RCC 7860 (cell line): Measurements from ENCODE around the gene KLHL14.
"Not testable (repeated sequence)": the region's sequence is repeated elsewhere in the genome, so short reads cannot be mapped to it uniquely, and the experiment has no call there.

Experiments
- DNase-seq: peaks from one replicate; pipeline ENCODE4 v3.0.0-alpha.2; 2015; ENCODE audit warnings: low spot score
- FAIRE-seq: peaks from 2 replicates; lab custom pipeline; 2012; peaks lifted over from hg19 to GRCh38; lab: Jason Lieb, UNC

KLHL14 gene

DNA sequence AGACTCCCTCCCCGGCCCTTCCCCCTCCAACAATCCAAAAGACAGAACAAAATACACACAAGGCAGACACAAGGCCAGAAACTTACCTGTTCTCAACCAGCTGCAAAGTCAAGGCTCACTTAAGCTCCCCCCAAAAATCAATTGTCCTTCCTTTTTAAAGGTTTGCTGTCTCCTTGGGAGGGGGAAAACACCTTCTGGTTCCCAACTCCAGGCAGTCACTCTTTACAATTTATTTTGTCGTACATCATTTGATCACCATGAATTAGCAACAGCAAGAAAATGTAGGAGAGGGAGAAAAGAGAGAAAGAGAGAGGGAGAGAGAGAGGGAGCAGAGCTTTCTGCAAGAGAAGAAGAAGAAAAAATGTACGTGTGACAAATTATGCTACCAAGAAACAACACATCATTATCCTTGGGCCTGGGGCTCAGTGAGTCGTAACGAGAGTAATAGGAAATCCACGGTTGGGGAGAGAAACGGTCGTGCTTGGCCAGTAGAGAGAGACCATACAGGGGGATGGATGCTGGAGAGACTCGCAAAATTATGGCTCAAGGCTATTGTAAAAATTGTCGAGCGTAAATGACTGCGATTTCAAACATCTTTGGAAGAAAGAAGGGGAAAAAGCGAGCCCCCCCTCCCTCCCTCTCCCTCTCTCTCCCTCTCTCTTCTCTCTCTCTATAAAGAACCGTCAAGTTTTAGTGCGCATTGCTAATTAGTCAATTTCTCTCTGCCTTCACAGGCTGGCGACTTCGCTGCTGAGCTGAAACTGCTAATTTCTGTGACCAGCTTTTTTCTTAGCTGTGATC, at the start of gene KLHL14:
KLHL14 (minus strand) TSS at position 443 of the 801 bp plus-strand sequence. CDS start 2,432 bp downstream, outside the sequence.
- FAIRE-seq: peak; percentile 92
- peak; percentile 74 for DNase-seq

DNA sequence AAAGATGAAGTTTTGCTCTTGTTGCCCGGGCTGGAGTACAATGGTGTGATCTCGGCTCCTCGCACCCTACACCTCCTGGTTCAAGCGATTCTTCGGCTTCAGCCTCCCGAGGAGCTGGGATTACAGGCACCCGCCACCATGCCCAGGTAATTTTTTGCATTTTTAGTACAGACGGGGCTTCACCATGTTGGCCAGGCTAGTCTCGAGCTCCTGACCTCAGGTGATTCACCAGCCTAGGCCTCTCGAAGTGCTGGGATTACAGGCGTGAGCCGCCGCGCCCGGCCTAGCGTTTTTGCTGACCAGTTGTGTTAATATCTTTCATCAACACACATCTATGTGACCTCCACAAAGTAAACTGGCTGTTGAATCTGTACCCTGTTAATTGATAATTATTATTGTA, 49.4 kb upstream of the KLHL14 start:
- FAIRE-seq: no peak

DNA sequence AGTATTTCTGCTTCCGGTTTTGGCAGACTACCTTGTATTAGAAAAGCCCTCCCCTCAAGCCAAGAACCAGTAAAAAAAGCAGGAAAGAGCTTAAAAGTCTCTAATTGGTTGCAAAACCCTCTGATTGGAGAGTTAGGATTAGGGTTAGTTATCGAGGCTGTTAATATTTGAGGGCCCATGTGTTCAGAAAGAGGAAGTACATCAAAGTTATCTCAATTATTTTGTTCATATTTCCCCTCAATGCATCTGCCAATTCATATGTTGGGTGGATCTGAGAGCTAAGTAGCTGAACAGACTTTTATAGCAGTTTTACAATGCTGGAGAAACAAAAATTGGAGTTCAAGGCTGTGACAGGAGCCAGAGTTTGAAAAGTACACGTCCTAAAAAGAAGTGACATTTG, 43.1 kb upstream of the KLHL14 start:
- DNase-seq: no peak
- no peak for FAIRE-seq

More for the DNA sequence above, 49.4 kb upstream of the KLHL14 start:
- no peak for DNase-seq

GRCh38 chr18:32812342-32812741, 39.5 kb upstream of the KLHL14 start:
- FAIRE-seq (no peak), DNase-seq (no peak)

DNA sequence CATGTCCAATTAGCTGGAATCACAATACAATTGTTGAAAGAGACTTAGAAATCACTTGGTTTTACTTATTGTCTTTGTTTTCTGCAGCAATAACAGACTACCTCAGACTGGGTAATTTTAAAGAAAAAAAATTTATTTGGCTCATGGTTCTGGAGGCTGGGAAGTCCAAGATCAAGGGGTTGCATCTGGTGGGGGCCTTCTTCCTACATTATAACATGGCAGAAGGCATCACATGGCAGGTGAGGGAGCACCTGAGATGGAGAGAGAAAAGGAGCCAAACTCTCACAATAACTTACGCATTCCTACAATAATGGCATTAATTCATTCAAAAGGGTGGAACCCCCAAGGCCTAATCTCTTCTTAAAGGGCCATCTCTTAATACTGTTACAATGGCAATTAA, 37.5 kb upstream of the KLHL14 start:
- no peak for DNase-seq
- no peak for FAIRE-seq

DNA sequence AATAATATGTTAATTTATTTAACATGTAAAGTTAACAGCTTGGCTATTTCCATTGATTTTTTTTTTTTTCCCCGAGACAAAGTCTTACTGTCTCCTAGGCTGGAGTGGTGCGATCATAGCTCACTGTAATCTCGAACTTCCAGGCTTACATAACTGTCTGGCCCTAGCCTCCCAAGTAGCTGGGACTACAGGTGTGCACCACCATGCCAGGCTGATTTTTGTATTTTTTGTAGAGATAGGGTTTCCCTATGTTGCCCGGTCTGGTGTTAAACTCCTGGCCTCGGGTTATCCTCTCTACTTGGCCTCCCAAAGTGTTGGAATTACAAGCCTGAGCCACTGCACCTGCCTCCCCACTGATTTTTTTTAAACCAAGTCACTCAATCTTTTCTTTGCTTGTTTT, 32.5 kb upstream of the KLHL14 start:
- no peak for FAIRE-seq

DNA sequence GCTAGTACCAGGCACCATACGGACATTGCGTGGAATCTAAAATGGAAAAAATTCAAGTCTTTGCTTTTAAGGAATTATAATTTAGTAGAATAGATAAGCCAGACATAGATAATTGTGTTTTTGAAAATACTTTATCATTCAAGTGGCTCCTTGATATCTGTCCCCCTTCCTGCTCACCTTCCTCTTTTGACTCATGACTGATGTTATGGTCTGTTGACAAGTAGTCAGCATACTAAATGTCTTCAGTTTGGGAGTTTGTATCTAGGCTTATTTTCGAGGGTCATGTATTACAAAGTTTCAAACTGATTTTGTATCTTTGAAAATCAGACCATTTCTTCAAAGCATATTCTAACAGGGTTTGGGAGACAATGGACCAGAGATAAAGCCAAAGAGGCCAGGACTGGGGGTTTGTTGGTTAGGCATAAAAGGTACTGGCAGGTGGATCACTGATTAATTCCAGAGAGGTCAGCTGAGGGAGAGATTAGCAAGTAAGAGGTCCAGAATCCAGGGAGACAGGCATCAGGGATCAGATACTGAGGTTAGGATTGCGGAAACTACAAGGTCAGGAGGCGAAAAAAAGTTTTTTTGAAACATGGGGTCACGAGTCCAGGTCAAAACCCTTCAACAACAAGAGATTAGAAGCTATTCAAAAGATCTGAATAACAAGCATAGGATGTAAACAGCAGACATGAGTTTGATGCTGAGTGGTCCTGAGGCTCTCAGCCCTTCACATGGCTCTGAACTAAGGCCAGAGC, 31.5 kb upstream of the KLHL14 start:
- FAIRE-seq (peak; percentile 36), DNase-seq (no peak)

More for the DNA sequence above, 32.5 kb upstream of the KLHL14 start:
- no peak for DNase-seq

DNA sequence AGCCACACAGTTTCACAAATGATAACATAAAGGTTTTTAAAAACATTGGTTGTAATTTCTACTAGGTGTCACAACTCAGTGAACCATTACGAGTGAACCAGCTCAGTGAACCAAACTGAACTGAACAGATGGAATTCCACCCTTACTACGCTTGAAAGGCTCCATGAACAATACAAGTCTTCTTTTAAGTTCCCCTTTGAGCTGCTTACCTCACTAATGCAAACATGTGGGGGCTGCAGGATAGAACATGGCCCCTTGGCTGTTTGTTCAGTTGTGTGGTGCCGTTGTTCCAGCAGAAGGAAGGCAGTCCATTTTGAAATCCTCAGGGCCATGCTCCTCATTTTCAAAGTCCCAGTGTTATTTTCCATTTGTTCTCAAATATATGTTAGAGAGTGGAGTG, 30.7 kb upstream of the KLHL14 start:
- FAIRE-seq: peak; percentile 97
- peak; percentile 84 for DNase-seq

- peak; percentile 45 for DNase-seq
- FAIRE-seq: no peak
These were observed 30.0 kb upstream of the KLHL14 start for GRCh38 chr18:32802591-32803451.

GRCh38 chr18:32801228-32801627, 28.4 kb upstream of the KLHL14 start:
- peak; percentile 41 for DNase-seq
- peak; percentile 95 for FAIRE-seq

GRCh38 chr18:32798209-32798960, 25.6 kb upstream of the KLHL14 start:
- no peak for FAIRE-seq

DNA sequence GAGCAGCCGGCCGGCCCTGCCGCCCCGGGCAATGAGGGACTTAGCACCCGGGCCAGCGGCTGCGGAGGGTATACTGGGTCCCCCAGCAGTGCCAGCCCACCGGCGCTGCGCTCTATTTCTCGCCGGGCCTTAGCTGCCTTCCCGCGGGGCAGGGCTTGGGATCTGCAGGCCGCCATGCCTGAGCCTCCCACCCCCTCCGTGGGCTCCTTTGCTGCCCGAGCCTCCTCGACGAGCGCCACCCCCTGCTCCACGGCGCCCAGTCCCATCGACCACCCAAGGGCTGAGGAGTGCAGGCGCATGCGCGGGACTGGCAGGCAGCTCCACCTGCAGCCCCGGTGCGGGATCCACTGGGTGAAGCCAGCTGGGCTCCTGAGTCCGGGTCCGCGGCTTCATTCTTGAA, 21.8 kb upstream of the KLHL14 start:
- not testable (repeated sequence) for FAIRE-seq

More at GRCh38 chr18:32798209-32798960, 25.6 kb upstream of the KLHL14 start:
- no peak for DNase-seq

GRCh38 chr18:32779010-32779409, 6.2 kb upstream of the KLHL14 start:
- FAIRE-seq (no peak), DNase-seq (no peak)

More for the DNA sequence above, 21.8 kb upstream of the KLHL14 start:
- DNase-seq: not testable (repeated sequence)

- DNase-seq: peak; percentile 10
- FAIRE-seq: no peak
These were observed 4.2 kb upstream of the KLHL14 start for GRCh38 chr18:32777049-32777448.

DNA sequence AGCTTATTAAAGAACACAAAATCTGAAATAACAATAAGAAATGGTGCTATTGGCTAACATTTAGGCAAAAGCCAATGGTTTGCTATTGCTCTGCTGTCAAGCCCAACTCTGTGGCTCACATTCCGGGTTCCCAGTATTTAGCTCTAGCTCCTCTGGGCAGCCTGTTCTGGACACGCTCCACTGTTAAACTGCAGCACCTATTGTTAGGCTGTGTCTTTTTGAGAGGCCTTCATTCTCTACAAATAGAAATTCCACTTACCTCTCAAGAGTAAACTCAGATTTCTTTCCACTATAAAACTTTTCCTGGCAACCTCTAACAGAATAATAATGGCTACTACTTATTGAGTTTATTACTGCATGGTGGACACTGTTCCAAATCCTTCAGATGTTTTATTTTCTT, 3.7 kb upstream of the KLHL14 start:
- no peak for FAIRE-seq

GRCh38 chr18:32775628-32776027, 2.8 kb upstream of the KLHL14 start:
- FAIRE-seq (no peak), DNase-seq (no peak)

More for the DNA sequence above, 3.7 kb upstream of the KLHL14 start:
- DNase-seq: no peak

- no peak for FAIRE-seq
- DNase-seq: no peak
These were observed 524 bp upstream of the KLHL14 start for GRCh38 chr18:32773382-32773712.

DNA sequence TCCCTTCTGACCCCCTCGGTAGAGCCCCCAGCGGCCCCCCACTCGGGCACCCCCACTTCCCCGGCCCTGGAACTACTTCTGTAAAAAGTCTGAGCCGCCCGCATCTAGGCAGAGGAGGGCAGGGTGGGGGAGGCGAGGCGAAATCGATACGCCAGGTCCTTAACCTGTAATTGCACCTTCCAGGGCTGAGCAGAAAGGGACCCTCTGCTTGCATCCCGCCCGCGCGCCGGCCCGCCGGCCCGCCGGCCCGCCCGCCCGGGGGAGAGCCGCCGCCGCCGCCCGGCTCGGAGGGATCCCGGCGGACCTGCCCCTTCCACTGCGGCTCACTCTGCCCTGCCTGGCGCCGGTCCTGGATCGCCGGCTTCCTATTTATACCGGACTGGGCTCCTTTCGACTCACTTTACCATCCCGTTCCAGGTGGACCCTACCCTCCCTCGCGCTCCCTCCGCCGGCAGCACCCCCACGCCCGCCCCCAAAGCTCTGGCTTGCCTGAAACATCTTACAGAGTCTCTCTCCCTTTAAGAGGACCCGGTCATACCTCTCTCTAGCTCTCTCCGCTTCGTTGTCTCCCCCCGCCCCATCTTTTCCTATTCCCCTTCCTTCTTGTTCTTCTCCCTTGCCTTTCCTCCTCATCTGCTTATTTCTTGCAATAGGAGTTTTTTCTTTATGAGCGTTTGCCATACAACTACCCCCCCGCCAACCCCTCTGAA, 797 bp downstream of the KLHL14 start:
- no peak for FAIRE-seq
- DNase-seq: no peak

DNA sequence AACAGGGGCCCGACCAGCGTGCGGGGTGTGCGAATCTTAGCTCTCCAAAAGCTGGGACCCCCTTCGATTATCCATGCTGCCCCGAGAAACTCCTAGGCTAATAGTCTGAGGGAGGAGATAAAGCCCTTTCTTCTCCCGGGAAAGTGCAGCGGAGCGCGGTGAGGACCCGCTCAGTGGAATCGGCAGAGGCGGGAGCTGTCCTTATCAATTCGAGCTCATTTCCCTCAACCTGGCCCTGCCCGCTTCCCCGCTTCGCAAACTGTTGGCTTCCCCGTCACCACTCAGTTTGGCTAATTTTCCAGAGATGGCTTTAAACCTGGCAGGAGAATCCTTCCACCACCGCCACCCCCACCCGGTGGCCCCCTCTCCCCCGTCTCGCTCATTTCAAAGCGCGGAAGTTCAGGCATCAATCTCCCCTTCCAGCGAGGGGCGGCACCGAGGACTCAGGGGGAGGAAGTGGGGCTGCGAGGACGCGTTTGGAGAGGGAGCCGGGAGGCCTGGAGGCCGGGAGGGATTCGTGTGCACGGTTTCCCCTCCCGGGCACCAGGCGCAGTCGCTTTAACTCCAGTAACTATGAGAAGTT, 1.6 kb downstream of the KLHL14 start:
- FAIRE-seq (no peak), DNase-seq (no peak)
